B cell (primary cell): ENCODE measurements around the gene RBBP6. TPM values are rescaled to one million over a fixed set of nuclear protein-coding genes. Genes with fewer than 3 reads are reported as not detected.

ENCODE experiments used
- ATAC-seq: fragments of 200-7000 bp; cut with Tn5 transposase; one replicate; pipeline ENCODE4 v1.10.0; 2021; ENCODE audit warnings: low read depth, mild to moderate bottlenecking, moderate number of reproducible peaks, moderate library complexity
- CTCF ChIA-PET: fragments of 350-600 bp; sonication (Branson Sonifier 250); formaldehyde crosslinking; loops from one replicate; lab custom pipeline; 2021; ENCODE audit warnings: antibody characterized with exemption, inconsistent platforms; lab: Charles Lee
- POLR2A ChIA-PET: fragments of 350-600 bp; sonication (Branson Sonifier 250); formaldehyde crosslinking; loops from one replicate; lab custom pipeline; 2021; ENCODE audit warnings: antibody characterized with exemption; lab: Charles Lee
- DNase-seq: peaks from one replicate; pipeline ENCODE4 v3.0.0; 2013
- H2AFZ ChIP-seq: 2 replicates; pipeline ENCODE4 v1.6.1; 2012; ENCODE audit warnings: mild to moderate bottlenecking, low read depth, low read length; ENCODE audit not compliant: insufficient read depth, poor library complexity, severe bottlenecking
- H3K27ac ChIP-seq, 2 donors: 1 replicate in 1 of 2; 2 replicates in 1 of 2; pipeline ENCODE4 v1.5.1; 2012 to 2013; ENCODE audit warnings: low read length in 2 of 2, mild to moderate bottlenecking in 2 of 2, moderate library complexity in 1 of 2
- H3K27me3 ChIP-seq, 4 experiments: fragments of 200-600 bp in 1 of 4; sonication (generic) in 1 of 4; replicated peaks in 1 of 4; 1 replicate in 2 of 4; 2 replicates in 2 of 4; pipeline versions ENCODE4 v1.6.1 to v1.7.0; 2013 to 2016; ENCODE audit warnings: low read length in 3 of 4, mild to moderate bottlenecking in 2 of 4, mixed read lengths in 1 of 4, moderate library complexity in 1 of 4; ENCODE audit not compliant: insufficient read depth in 4 of 4, control insufficient read depth in 3 of 4; ENCODE audit errors: control extremely low read depth in 1 of 4
- H3K36me3 ChIP-seq, 2 experiments: replicated peaks in 1 of 2; 1 replicate in 1 of 2; 2 replicates in 1 of 2; pipeline versions ENCODE4 v1.6.1 to v1.7.1; 2013; ENCODE audit warnings: low read length in 1 of 2; ENCODE audit not compliant: insufficient read depth in 2 of 2, control insufficient read depth in 1 of 2; ENCODE audit errors: control extremely low read depth in 1 of 2, extremely low read depth in 1 of 2
- H3K4me1 ChIP-seq, 2 donors: fragments of 200-600 bp in 1 of 2; sonication (generic) in 1 of 2; 1 replicate in 1 of 2; 2 replicates in 1 of 2; pipeline versions ENCODE4 v1.5.1 to v1.6.1; 2013 to 2017; ENCODE audit warnings: low read length in 2 of 2; ENCODE audit not compliant: control insufficient read depth in 2 of 2, insufficient read depth in 2 of 2
- H3K4me2 ChIP-seq: replicated peaks from 2 replicates; pipeline ENCODE3; 2012; ENCODE audit warnings: mild to moderate bottlenecking, low read depth, low read length; ENCODE audit not compliant: poor library complexity, severe bottlenecking
- H3K4me3 ChIP-seq, 5 experiments: fragments of 200-600 bp in 1 of 5; sonication (generic) in 1 of 5; 1 replicate in 3 of 5; 2 replicates in 2 of 5; pipeline versions ENCODE4 v1.5.1 to v1.7.0; 2011 to 2016; ENCODE audit warnings: low read length in 4 of 5, mild to moderate bottlenecking in 4 of 5, low read depth in 2 of 5, control low read depth in 1 of 5, moderate library complexity in 1 of 5; ENCODE audit not compliant: insufficient read depth in 1 of 5; ENCODE audit errors: control extremely low read depth in 1 of 5, extremely low read depth in 1 of 5
- H3K79me2 ChIP-seq: fragments of 200-600 bp; sonication (generic); one replicate; pipeline ENCODE4 v1.6.0; 2016; ENCODE audit warnings: low read length; ENCODE audit not compliant: control insufficient read depth, insufficient read depth
- H3K9ac ChIP-seq: fragments of 200-600 bp; sonication (generic); 2 replicates; pipeline ENCODE4 v1.6.1; 2017; ENCODE audit warnings: mild to moderate bottlenecking, low read length, moderate library complexity
- H3K9me3 ChIP-seq, 3 donors: one replicate each; pipeline versions ENCODE4 v1.6.1 to v1.7.1; 2013; ENCODE audit warnings: low read length in 2 of 3; ENCODE audit not compliant: control insufficient read depth in 2 of 3, insufficient read depth in 1 of 3; ENCODE audit errors: control extremely low read depth in 1 of 3
- H4K20me1 ChIP-seq: 2 replicates; pipeline ENCODE4 v1.6.0; 2012; ENCODE audit warnings: mild to moderate bottlenecking, low read length; ENCODE audit not compliant: insufficient read depth, control insufficient read depth, poor library complexity, severe bottlenecking
- H3K27ac Mint-ChIP-seq: one replicate; pipeline ENCODE4 v1.8.0; 2021; ENCODE audit warnings: mixed read lengths
- H3K27me3 Mint-ChIP-seq: one replicate; pipeline ENCODE4 v1.8.0; 2021; ENCODE audit warnings: mixed read lengths
- H3K4me1 Mint-ChIP-seq: one replicate; pipeline ENCODE4 v1.8.0; 2021; ENCODE audit warnings: mixed read lengths
- H3K4me3 Mint-ChIP-seq: one replicate; pipeline ENCODE4 v1.8.0; 2021; ENCODE audit warnings: mixed read lengths
- H3K9me3 Mint-ChIP-seq: one replicate; pipeline ENCODE4 v1.8.0; 2022; ENCODE audit warnings: mixed read lengths; ENCODE audit not compliant: insufficient read depth
- CTCF ChIP-seq: fragments of 200-600 bp; IDR thresholded peaks from one replicate; pipeline ENCODE4 v1.8.0; 2022; ENCODE audit warnings: antibody characterized with exemption, mild to moderate bottlenecking
- EZH2 ChIP-seq: IDR thresholded peaks from 2 replicates; pipeline ENCODE4 v1.6.1; 2012; ENCODE audit warnings: borderline replicate concordance, low read depth, mild to moderate bottlenecking, moderate library complexity, low read length; ENCODE audit not compliant: insufficient read depth, poor library complexity, severe bottlenecking
- WGBS: methylation state at CpG from one replicate; pipeline ENCODE4 v1.1.5; 2013; ENCODE audit warnings: missing lambda C conversion rate; ENCODE audit not compliant: insufficient coverage; 5-methylcytosine and 5-hydroxymethylcytosine counted together
- intact Hi-C: fragments of 100-400 bp; cut with micrococcal nuclease; formaldehyde crosslinking; loops from one replicate; pipeline ENCODE4 v1.10.0; 2022
- polyA plus RNA-seq: library from polyadenylated mRNA; depleted of rRNA; stranded (reverse); fragments of >200 nt; gene quantifications from 2 replicates; pipeline ENCODE4 v1.2.3, GENCODE V29; 2012
- total RNA-seq, 2 donors: library from RNA; stranded (reverse); fragments of 120-200 nt in 1 of 2; gene quantifications; 1 replicate in 1 of 2; 2 replicates in 1 of 2; pipeline versions ENCODE4 v1.2.3 to v1.2.4, GENCODE V29; 2013 to 2022

The RBBP6 gene
- total and polyA plus RNA-seq, 2 donors (not counting 1 experiment from before 2014, with no cell fraction given), result 107 to 132 TPM

GRCh38 chr16:24524855-24525677, 14.3 kb upstream of the RBBP6 start:
- DNase-seq (no peak), ATAC-seq (no peak)
- H3K27ac Mint-ChIP-seq, result no peak overlapping the region
- H3K27me3 Mint-ChIP-seq, result peaks cover 4% of the 10 kb centered on the region
- 83% methylated on average over 1 of the region's 4 CpGs for WGBS
- peaks cover 0 to 6% (median 2%) of the 10 kb centered on the region in 4 experiments for H3K27me3 ChIP-seq
- H2AFZ ChIP-seq, result no peak overlapping the region
- H3K4me3 ChIP-seq, result no peak overlapping the region
- H3K4me2 ChIP-seq, result no peak overlapping the region
- no peaks in the 10 kb centered on the region for H3K9me3 ChIP-seq
- H3K79me2 ChIP-seq, result no peaks in the 10 kb centered on the region
- H4K20me1 ChIP-seq, result no peaks in the 10 kb centered on the region
- intact Hi-C loops, result no loop called here
- POLR2A ChIA-PET, result no interaction called here
- H3K36me3 ChIP-seq, result no peaks in the 10 kb centered on the region
- H3K4me1 Mint-ChIP-seq, result no peaks in the 10 kb centered on the region
- H3K4me1 ChIP-seq, result no peaks in the 10 kb centered on the region
- CTCF ChIA-PET, result interaction anchor here (0.5 kb wide), 1 partner anchor 8 kb away, joined by 3 read pairs; no protein-coding TSS in a partner anchor
- no peak for TF ChIP-seq EZH2
- TF ChIP-seq CTCF, result no peak
- H3K4me3 Mint-ChIP-seq, result no peak overlapping the region
- H3K9me3 Mint-ChIP-seq, result no peaks in the 10 kb centered on the region
- H3K9ac ChIP-seq, result no peak overlapping the region
- H3K27ac ChIP-seq, result no peak overlapping the region

GRCh38 chr16:24525970-24526559, 13.3 kb upstream of the RBBP6 start:
- Histone ChIP-seq H3K4me2 (no peak overlapping the region), H3K4me3 (no peak overlapping the region), H2AFZ (no peak overlapping the region), H3K9me3 (no peaks in the 10 kb centered on the region), H3K9ac (no peak overlapping the region), H3K27me3 (peaks cover 0 to 6% (median 2%) of the 10 kb centered on the region in 4 experiments), H3K79me2 (no peaks in the 10 kb centered on the region), H3K4me1 (no peaks in the 10 kb centered on the region), H3K36me3 (no peaks in the 10 kb centered on the region), H4K20me1 (no peaks in the 10 kb centered on the region), H3K27ac (no peak overlapping the region)
- WGBS, result 83% methylated on average over 4 of the region's 7 CpGs
- Mint-ChIP-seq H3K4me1 (no peaks in the 10 kb centered on the region), H3K27me3 (peaks cover 4% of the 10 kb centered on the region), H3K9me3 (no peaks in the 10 kb centered on the region), H3K27ac (no peak overlapping the region), H3K4me3 (no peak overlapping the region)
- DNase-seq (no peak), ATAC-seq (no peak)
- TF ChIP-seq EZH2 (no peak), CTCF (no peak)
- intact Hi-C loops, result no loop called here
- POLR2A ChIA-PET, result no interaction called here
- CTCF ChIA-PET, result no interaction called here
